Sigmoid colon (tissue), 7 donors: ENCODE measurements around the gene ZDHHC6. TPM values are rescaled to one million over a fixed set of nuclear protein-coding genes. Genes with fewer than 3 reads are reported as not detected.

Experiments
- DNase-seq: peaks from one replicate; pipeline ENCODE4 v3.0.0-alpha.2; 2019
- H3K27ac ChIP-seq, 4 donors: fragments of 200-600 bp; sonication (generic); one replicate each; pipeline ENCODE4 v1.5.1; 2016 to 2019; ENCODE audit warnings: mild to moderate bottlenecking in 1 of 4
- H3K27me3 ChIP-seq, 3 donors: fragments of 200-600 bp; sonication (generic); one replicate each; pipeline ENCODE4 v1.5.1; 2019; ENCODE audit warnings: mild to moderate bottlenecking in 1 of 3
- H3K36me3 ChIP-seq, 4 donors: fragments of 200-600 bp; sonication (generic); one replicate each; pipeline ENCODE4 v1.5.1; 2016 to 2019
- H3K4me1 ChIP-seq, 4 donors: fragments of 200-600 bp; sonication (generic); one replicate each; pipeline ENCODE4 v1.5.1; 2017 to 2019
- H3K4me3 ChIP-seq, 4 donors: fragments of 200-600 bp; sonication (generic); one replicate each; pipeline ENCODE4 v1.5.1; 2017 to 2019; ENCODE audit warnings: mild to moderate bottlenecking in 2 of 4, moderate library complexity in 1 of 4
- H3K9me3 ChIP-seq, 4 donors: fragments of 200-600 bp in 3 of 4; sonication (generic) in 3 of 4; one replicate each; pipeline versions ENCODE4 v1.5.1 to v1.6.1; 2013 to 2019
- CTCF ChIP-seq, 4 experiments: fragments of 450-650 bp in 3 of 4; fragments of 200-600 bp in 1 of 4; IDR thresholded peaks; one replicate each; pipeline ENCODE4 v1.5.1; 2016 to 2019; ENCODE audit warnings: antibody characterized with exemption in 4 of 4, mild to moderate bottlenecking in 3 of 4, moderate library complexity in 2 of 4
- EP300 ChIP-seq, 4 donors: sonication (generic); formaldehyde crosslinking; IDR thresholded peaks; one replicate each; pipeline ENCODE4 v1.6.1; 2017; ENCODE audit warnings: antibody characterized with exemption in 4 of 4
- POLR2A ChIP-seq, 2 donors: fragments of 450-650 bp; IDR thresholded peaks; one replicate each; pipeline ENCODE4 v1.6.1; 2016; ENCODE audit warnings: antibody characterized with exemption in 2 of 2, mild to moderate bottlenecking in 2 of 2, moderate library complexity in 2 of 2
- POLR2AphosphoS5 ChIP-seq, 4 donors: sonication (generic); formaldehyde crosslinking; IDR thresholded peaks; one replicate each; pipeline ENCODE4 v1.6.1; 2017; ENCODE audit warnings: antibody characterized with exemption in 4 of 4
- WGBS, 2 donors: extraction: QIAGEN DNeasy Blood & Tissue Kit; methylation state at CpG; one replicate each; pipeline ENCODE4 v1.1.7; 2013; 5-methylcytosine and 5-hydroxymethylcytosine counted together
- intact Hi-C: fragments of 100-400 bp; cut with DNase I; formaldehyde crosslinking; loops from one replicate; pipeline ENCODE4 v1.15.1; 2023
- polyA plus RNA-seq, 3 donors: library from polyadenylated mRNA; stranded (reverse); fragments of 200-250 nt; gene quantifications; one replicate each; pipeline ENCODE4 v1.2.3, GENCODE V29; 2013
- total RNA-seq, 4 donors: library from RNA; depleted of rRNA; stranded (reverse); fragments of >200 nt; gene quantifications; one replicate each; pipeline ENCODE4 v1.1.0, GENCODE V29; 2016
- donor health status: healthy with polysubstance abuse.
- donor health status: Bipolar disorder and iron deficiency.
- donor health status: healthy.

ZDHHC6 gene
- 10 to 100 TPM; 16.7 to 32.1 (median 23.3) TPM for total RNA-seq
- polyA plus RNA-seq = 10 to 100 TPM; 18.0 to 35.0 (median 22.9) TPM

DNA sequence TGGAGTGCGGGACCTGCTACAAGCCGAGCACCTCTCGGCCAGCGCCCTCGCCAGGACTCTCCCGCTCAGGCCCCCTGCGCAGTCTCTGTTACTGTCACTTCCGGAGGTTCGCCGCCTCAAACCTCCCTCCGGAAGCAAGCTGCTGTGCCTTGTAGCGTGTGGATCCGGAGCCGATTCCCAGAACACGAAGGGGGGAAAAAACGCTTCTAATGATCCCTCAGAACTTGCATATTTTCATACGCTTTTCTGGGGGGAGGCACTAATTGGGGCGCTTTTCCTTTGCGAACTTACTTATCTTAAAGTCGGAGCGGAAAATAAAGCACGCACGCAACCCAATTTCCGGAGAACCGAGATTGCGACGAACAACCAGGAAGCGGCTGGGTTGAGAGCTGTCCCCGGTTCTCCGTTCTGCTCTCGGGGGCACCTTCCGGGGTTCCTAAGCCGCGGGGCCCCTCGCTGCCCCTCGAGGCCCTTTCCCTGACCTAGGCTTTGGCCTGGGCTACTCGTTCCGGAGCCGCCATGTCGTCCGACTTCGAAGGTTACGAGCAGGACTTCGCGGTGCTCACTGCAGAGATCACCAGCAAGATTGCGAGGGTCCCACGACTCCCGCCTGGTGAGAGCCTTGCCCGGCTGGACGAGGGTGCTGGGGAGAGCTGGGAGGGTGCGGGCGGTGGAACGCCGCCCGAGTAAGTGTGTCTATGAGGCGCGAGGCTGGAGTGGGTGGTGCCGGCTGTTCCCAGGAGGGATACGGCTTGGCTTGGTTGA is at the start of gene ZDHHC6, which contains the start of gene VTI1A:
Gene ZDHHC6 (minus strand): TSS at position 60 of the 765 bp plus-strand sequence. CDS start 1,478 bp downstream, outside the sequence.
Gene VTI1A (plus strand): TSS at position 361 of the 765 bp plus-strand sequence. CDS start 159 bp downstream, at position 520.
- peaks cover 0 to 28% (median 25%) of the 10 kb centered on the region in 4 donors for H3K4me1 ChIP-seq
- peak; percentile 90 for DNase-seq
- intact Hi-C loops = loop anchor here (5.0 kb wide), 1 partner anchor 265 kb away; the partner anchor contains the start of gene GPAM
- no peaks in the 10 kb centered on the region for H3K27me3 ChIP-seq
- peak within 1 kb of the TSS; percentile 86 to 92 (median 89) for H3K27ac ChIP-seq
- H3K36me3 ChIP-seq = peaks cover 0 to 25% (median 0%) of the 10 kb centered on the region in 4 donors
- 0% methylated on average over 59 of the region's 59 CpGs for WGBS, 2 donors
- H3K4me3 ChIP-seq = peak within 1 kb of the TSS; percentile 66 to 91 (median 79)
- TF ChIP-seq CTCF (IDR thresholded peaks at IDR 0.05) = no peak
- peak; percentile 43 to 82 (median 68) for TF ChIP-seq POLR2AphosphoS5 (IDR thresholded peaks at IDR 0.05)
- no peak for TF ChIP-seq EP300 (IDR thresholded peaks at IDR 0.05)
- TF ChIP-seq POLR2A (IDR thresholded peaks at IDR 0.05) = peak; percentile 0 to 3
- no peaks in the 10 kb centered on the region for H3K9me3 ChIP-seq

DNA sequence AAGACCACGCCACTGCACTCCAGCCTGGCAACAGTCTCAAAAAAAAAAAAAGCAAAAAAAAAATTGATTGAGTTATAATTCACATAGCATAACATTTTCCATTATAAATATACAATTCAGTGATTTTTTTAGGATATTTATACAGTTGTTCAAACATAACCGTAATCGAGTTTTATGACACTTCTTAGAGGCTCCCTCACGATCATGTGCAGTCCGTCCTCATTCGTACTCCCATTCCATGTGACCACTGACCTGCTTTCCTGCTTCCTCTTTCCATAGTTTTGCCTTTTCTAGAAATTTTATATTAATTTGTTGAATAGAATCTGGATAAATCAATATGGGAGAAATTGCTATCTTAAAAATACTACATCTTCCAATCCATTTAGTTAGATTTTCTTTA is 46.0 kb upstream of the ZDHHC6 start:
- intact Hi-C loops = no loop called here
- Histone ChIP-seq H3K4me1 (peaks cover 0 to 16% (median 6%) of the 10 kb centered on the region in 4 donors), H3K27ac (no peak overlapping the region), H3K9me3 (no peaks in the 10 kb centered on the region), H3K4me3 (no peak overlapping the region), H3K36me3 (no peaks in the 10 kb centered on the region), H3K27me3 (no peaks in the 10 kb centered on the region)
- no peak for DNase-seq
- TF ChIP-seq POLR2AphosphoS5 (IDR thresholded peaks at IDR 0.05) = no peak
- no peak for TF ChIP-seq EP300 (IDR thresholded peaks at IDR 0.05)
- TF ChIP-seq CTCF (IDR thresholded peaks at IDR 0.05) = no peak
- no peak for TF ChIP-seq POLR2A (IDR thresholded peaks at IDR 0.05)
- 19 to 80% methylated on average over 6 of the region's 6 CpGs for WGBS, 2 donors

- H3K4me3 ChIP-seq = no peak overlapping the region
- DNase-seq = no peak
- H3K4me1 ChIP-seq = peaks cover 0 to 12% (median 6%) of the 10 kb centered on the region in 4 donors
- no peak for TF ChIP-seq CTCF (IDR thresholded peaks at IDR 0.05)
- no peak for TF ChIP-seq POLR2AphosphoS5 (IDR thresholded peaks at IDR 0.05)
- no peak for TF ChIP-seq EP300 (IDR thresholded peaks at IDR 0.05)
- no peak for TF ChIP-seq POLR2A (IDR thresholded peaks at IDR 0.05)
- no peaks in the 10 kb centered on the region for H3K9me3 ChIP-seq
- no peak overlapping the region for H3K27ac ChIP-seq
- no peaks in the 10 kb centered on the region for H3K36me3 ChIP-seq
- H3K27me3 ChIP-seq = no peaks in the 10 kb centered on the region
- intact Hi-C loops = no loop called here
Observed at GRCh38 chr10:112491144-112491543, 44.4 kb upstream of the ZDHHC6 start.

GRCh38 chr10:112490545-112490944 is 43.8 kb upstream of the ZDHHC6 start:
- Histone ChIP-seq H3K4me1 (peaks cover 0 to 12% (median 6%) of the 10 kb centered on the region in 4 donors), H3K36me3 (no peaks in the 10 kb centered on the region), H3K9me3 (no peaks in the 10 kb centered on the region), H3K27ac (no peak overlapping the region), H3K4me3 (no peak overlapping the region), H3K27me3 (no peaks in the 10 kb centered on the region)
- 43 to 66% methylated on average over 2 of the region's 2 CpGs for WGBS, 2 donors
- DNase-seq = no peak
- intact Hi-C loops = no loop called here
- TF ChIP-seq EP300 (IDR thresholded peaks at IDR 0.05) (no peak), CTCF (IDR thresholded peaks at IDR 0.05) (no peak), POLR2A (IDR thresholded peaks at IDR 0.05) (no peak), POLR2AphosphoS5 (IDR thresholded peaks at IDR 0.05) (no peak)
